GM12874 (cell line): ENCODE data around the gene RASAL1.

ENCODE experiments used
- CTCF ChIP-seq: IDR thresholded peaks from 2 replicates; pipeline ENCODE4 v1.5.1; 2011; ENCODE audit warnings: low read depth, mild to moderate bottlenecking, control low read depth, low read length, moderate library complexity; ENCODE audit not compliant: insufficient read depth

Gene RASAL1

DNA sequence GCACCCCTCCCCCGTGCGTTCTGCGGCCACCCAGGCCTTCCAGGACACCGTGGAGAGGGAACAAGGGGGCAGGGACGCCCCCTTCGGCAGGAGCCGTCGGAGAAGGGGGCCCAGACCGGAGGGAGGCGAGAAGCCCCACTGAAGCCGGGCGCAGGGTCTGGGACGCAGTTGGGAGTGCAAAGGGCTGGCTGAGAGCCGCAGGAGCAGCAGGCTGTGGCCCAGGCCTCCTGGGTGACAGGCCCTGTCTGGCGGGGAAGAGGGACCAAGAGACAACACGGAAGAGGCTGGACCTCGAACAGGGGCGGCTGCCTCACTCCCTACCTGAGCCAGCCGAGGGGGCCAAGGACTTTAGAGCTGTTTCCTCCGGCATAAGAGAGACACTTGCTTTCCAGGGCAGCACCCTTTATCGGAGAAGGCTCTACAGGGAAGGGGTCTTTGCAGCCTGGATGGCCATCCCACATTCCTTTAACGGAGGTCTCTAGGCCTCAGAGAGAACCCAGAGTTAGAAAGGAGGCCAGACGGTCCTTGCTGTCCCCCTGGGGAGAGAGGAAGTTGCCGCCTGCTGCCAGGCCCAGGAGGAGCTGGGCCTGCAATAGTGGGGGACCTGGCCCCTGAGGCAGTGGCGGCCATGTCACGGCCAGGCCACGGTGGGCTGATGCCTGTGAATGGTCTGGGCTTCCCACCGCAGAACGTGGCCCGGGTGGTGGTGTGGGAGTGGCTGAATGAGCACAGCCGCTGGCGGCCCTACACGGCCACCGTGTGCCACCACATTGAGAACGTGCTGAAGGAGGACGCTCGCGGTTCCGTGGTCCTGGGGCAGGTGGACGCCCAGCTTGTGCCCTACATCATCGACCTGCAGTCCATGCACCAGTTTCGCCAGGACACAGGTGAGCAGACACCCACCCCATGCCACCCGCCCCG, 77.7 kb downstream of the RASAL1 start:
- no peak for TF ChIP-seq CTCF

- no peak for TF ChIP-seq CTCF
Observed at GRCh38 chr12:113056631-113057488, 78.7 kb downstream of the RASAL1 start, which contains the start of gene DTX1. DTX1 (plus strand) TSS chr12:113056730; CDS start chr12:113058193, 1,463 bp downstream.

DNA sequence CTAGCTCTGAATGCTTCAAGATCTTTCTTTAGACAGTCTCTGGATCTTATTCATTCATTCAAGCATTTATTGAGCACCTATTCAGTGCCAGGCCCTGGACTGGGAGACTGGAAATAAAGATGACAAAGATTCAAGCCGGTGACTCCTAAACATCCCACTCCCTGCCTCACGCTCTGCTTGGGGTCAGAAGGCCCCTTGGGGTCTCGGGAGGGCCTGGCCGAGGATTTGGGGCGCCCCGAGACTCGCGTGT, 79.3 kb downstream of the RASAL1 start:
- no peak for TF ChIP-seq CTCF

DNA sequence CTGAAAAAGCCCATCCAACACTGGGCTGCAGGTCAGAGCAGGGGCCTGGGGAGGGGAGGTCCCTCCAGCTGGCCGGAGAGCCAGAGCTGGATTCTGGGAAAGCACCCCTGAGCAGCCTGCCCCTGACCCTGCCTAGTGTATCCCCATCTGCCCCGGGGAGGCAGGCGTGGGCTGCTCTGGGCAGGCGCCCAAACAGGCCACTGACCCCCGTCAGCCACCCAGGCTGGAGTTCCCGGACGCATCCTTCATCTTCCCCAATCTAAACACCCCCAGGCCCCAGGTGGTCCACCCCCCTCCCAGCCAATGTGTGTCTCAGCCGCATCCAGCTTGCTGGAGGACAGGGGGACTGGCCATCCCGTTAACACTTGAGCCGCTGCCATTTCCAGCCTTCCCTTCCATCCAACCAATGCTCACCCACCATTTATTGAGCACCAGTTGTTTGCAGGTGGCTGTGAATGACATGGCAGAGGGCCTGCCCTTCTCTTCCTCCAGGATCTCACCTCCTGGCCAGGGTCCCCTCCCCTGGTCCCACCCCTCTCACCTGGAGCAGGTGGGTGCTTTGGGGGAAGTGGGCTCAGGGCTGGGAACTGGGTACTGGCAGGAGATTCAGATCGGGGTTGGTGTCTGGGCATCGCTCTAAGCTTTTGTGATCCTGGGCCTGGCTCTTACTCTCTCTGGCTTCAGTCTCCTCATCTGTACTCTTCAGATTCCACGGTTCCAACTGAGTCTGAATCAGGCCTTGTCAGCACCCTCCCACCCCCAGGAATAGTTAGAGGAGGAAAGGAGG, 79.8 kb downstream of the RASAL1 start:
- no peak for TF ChIP-seq CTCF

GRCh38 chr12:113054948-113055486, 80.5 kb downstream of the RASAL1 start:
- no peak for TF ChIP-seq CTCF

- TF ChIP-seq CTCF: no peak
Observed at GRCh38 chr12:113052326-113052725, 83.2 kb downstream of the RASAL1 start.
